PC-9 (cell line): ENCODE measurements around the gene SERPINC1. TPM values are rescaled to one million over a fixed set of nuclear protein-coding genes. Genes with fewer than 3 reads are reported as not detected.
"Not testable (repeated sequence)": the region's sequence is repeated elsewhere in the genome, so short reads cannot be mapped to it uniquely, and the experiment has no call there.

Experiments
- BruUV-seq: library from RNA; stranded (reverse); fragments of 400-500 nt; replicated peaks from 2 replicates; lab custom pipeline; 2021; lab: Mats Ljungman, UMichigan
- CTCF ChIA-PET: fragments of 300-600 bp; sonication (Branson Sonifier 250); formaldehyde crosslinking; loops from one replicate; lab custom pipeline; 2022; ENCODE audit warnings: antibody characterized with exemption; lab: Charles Lee
- POLR2A ChIA-PET: fragments of 300-600 bp; sonication (Branson Sonifier 250); formaldehyde crosslinking; loops from one replicate; lab custom pipeline; 2022; ENCODE audit warnings: antibody characterized with exemption; ENCODE audit not compliant: unreplicated experiment; lab: Charles Lee
- DNase-seq, 2 experiments: peaks; one replicate each; pipeline versions ENCODE4 v3.0.0 to v3.0.0-alpha.2; 2015 to 2022; ENCODE audit warnings: mixed read lengths in 1 of 2
- H2AFZ ChIP-seq: fragments of 200-600 bp; sonication (generic); 2 replicates; pipeline ENCODE4 v1.8.1; 2017; ENCODE audit warnings: antibody characterized with exemption
- H3F3A ChIP-seq: fragments of 200-600 bp; sonication (generic); 2 replicates; pipeline ENCODE4 v1.8.1; 2017; ENCODE audit warnings: antibody characterized with exemption, mild to moderate bottlenecking, low read depth; ENCODE audit not compliant: insufficient read depth
- H3K27ac ChIP-seq: fragments of 200-600 bp; sonication (generic); 2 replicates; pipeline ENCODE4 v1.6.1; 2016; ENCODE audit warnings: mixed run types
- H3K27me3 ChIP-seq: fragments of 200-600 bp; sonication (generic); 2 replicates; pipeline ENCODE4 v1.6.1; 2016; ENCODE audit warnings: low read depth, mixed run types; ENCODE audit not compliant: insufficient read depth
- H3K36me3 ChIP-seq: fragments of 200-600 bp; sonication (generic); 2 replicates; pipeline ENCODE4 v1.6.1; 2016; ENCODE audit warnings: low read depth, mixed run types
- H3K4me1 ChIP-seq: fragments of 200-600 bp; sonication (generic); replicated peaks from 2 replicates; pipeline ENCODE4 v1.6.1; 2016; ENCODE audit warnings: mixed run types; ENCODE audit not compliant: insufficient read depth
- H3K4me2 ChIP-seq: fragments of 200-600 bp; sonication (generic); 2 replicates; pipeline ENCODE4 v1.6.1; 2017; ENCODE audit warnings: mixed run types
- H3K4me3 ChIP-seq: fragments of 200-600 bp; sonication (generic); 2 replicates; pipeline ENCODE4 v1.6.1; 2016; ENCODE audit warnings: mixed run types
- H3K79me2 ChIP-seq: fragments of 200-600 bp; sonication (generic); 2 replicates; pipeline ENCODE4 v1.6.1; 2017; ENCODE audit warnings: low read depth, mixed run types
- H3K9me2 ChIP-seq: fragments of 200-600 bp; sonication (generic); 2 replicates; pipeline ENCODE4 v1.8.1; 2017; ENCODE audit warnings: mild to moderate bottlenecking; ENCODE audit not compliant: insufficient read depth
- H3K9me3 ChIP-seq: fragments of 200-600 bp; sonication (generic); 2 replicates; pipeline ENCODE4 v1.8.1; 2016; ENCODE audit warnings: low read depth; ENCODE audit not compliant: insufficient read depth
- H4K20me1 ChIP-seq: fragments of 200-600 bp; sonication (generic); 2 replicates; pipeline ENCODE4 v1.8.1; 2017; ENCODE audit not compliant: insufficient read depth
- CTCF ChIP-seq: fragments of 200-600 bp; sonication (generic); conservative IDR thresholded peaks from 2 replicates; pipeline ENCODE4 v1.6.1; 2017; ENCODE audit warnings: mixed run types, antibody characterized with exemption, mild to moderate bottlenecking, moderate library complexity
- EZH2 ChIP-seq: fragments of 200-600 bp; sonication (generic); IDR thresholded peaks from 2 replicates; pipeline ENCODE4 v1.8.0; 2017; ENCODE audit warnings: antibody characterized with exemption, low read depth
- intact Hi-C: fragments of 100-400 bp; cut with micrococcal nuclease; formaldehyde crosslinking; loops from one replicate; pipeline ENCODE4 v1.10.0; 2022; ENCODE audit not compliant: unreplicated experiment
- total RNA-seq: library from RNA; stranded (reverse); gene quantifications from 2 replicates; pipeline ENCODE4 v1.2.3, GENCODE V29; 2021

Gene SERPINC1
- total RNA-seq, 1 experiment from 2014 or later: 0.44 TPM

GRCh38 chr1:173946380-173946921 is 29.3 kb upstream of the SERPINC1 start:
- H2AFZ ChIP-seq: no peak overlapping the region
- H3K4me3 ChIP-seq: no peak overlapping the region
- no peak for DNase-seq
- H3K27ac ChIP-seq: no peak overlapping the region
- H3K4me2 ChIP-seq: no peak overlapping the region
- H3K4me1 ChIP-seq: no peaks in the 10 kb centered on the region
- H4K20me1 ChIP-seq: no peaks in the 10 kb centered on the region
- CTCF ChIA-PET: interaction anchor here (1.0 kb wide), 1 partner anchor 1201 kb away, joined by 3 read pairs; no protein-coding TSS in a partner anchor
- POLR2A ChIA-PET: no interaction called here
- H3K27me3 ChIP-seq: no peaks in the 10 kb centered on the region
- no peaks in the 10 kb centered on the region for H3K9me2 ChIP-seq
- intact Hi-C loops: no loop called here
- TF ChIP-seq EZH2: no peak
- TF ChIP-seq CTCF: no peak
- no TSS peak for BruUV-seq
- H3K79me2 ChIP-seq: no peaks in the 10 kb centered on the region
- peaks cover 28% of the 10 kb centered on the region for H3K36me3 ChIP-seq
- H3F3A ChIP-seq: peaks cover 6% of the 10 kb centered on the region; the same call in 1 of the 2 replicates
- no peaks in the 10 kb centered on the region for H3K9me3 ChIP-seq

- Histone ChIP-seq H3K27ac (no peak overlapping the region), H3K9me3 (no peaks in the 10 kb centered on the region), H4K20me1 (no peaks in the 10 kb centered on the region; the same call in 1 of the 2 replicates), H3K27me3 (no peaks in the 10 kb centered on the region), H3K4me2 (no peak overlapping the region), H2AFZ (no peak overlapping the region), H3K4me1 (no peaks in the 10 kb centered on the region), H3K79me2 (no peaks in the 10 kb centered on the region), H3K36me3 (peaks cover 5% of the 10 kb centered on the region; the same call in 1 of the 2 replicates), H3K9me2 (no peaks in the 10 kb centered on the region), H3K4me3 (no peak overlapping the region), H3F3A (peaks cover 11% of the 10 kb centered on the region; the same call in 1 of the 2 replicates)
- no TSS peak for BruUV-seq
- intact Hi-C loops: loop anchor here (10.0 kb wide), 1 partner anchor 1192 kb away; no protein-coding TSS in a partner anchor
- no peak for DNase-seq
- no peak for TF ChIP-seq CTCF
- no peak for TF ChIP-seq EZH2
- ChIA-PET POLR2A (interaction anchor here (0.6 to 0.7 kb wide), 2 partner anchors 17 to 31 kb away, joined by 4 to 5 read pairs; no protein-coding TSS in a partner anchor), CTCF (no interaction called here)
Observed at GRCh38 chr1:173937062-173937461, 19.9 kb upstream of the SERPINC1 start.

- no TSS peak for BruUV-seq
- Histone ChIP-seq H2AFZ (no peak overlapping the region), H3K9me3 (no peaks in the 10 kb centered on the region), H3F3A (peaks cover 11% of the 10 kb centered on the region; the same call in 1 of the 2 replicates), H3K27me3 (no peaks in the 10 kb centered on the region), H3K27ac (no peak overlapping the region), H3K4me3 (no peak overlapping the region), H3K36me3 (no peaks in the 10 kb centered on the region; the same call in 1 of the 2 replicates), H4K20me1 (no peaks in the 10 kb centered on the region; the same call in 1 of the 2 replicates), H3K4me1 (no peaks in the 10 kb centered on the region), H3K79me2 (no peaks in the 10 kb centered on the region), H3K4me2 (no peak overlapping the region), H3K9me2 (no peaks in the 10 kb centered on the region)
- ChIA-PET POLR2A (interaction anchor here (0.5 kb wide), 1 partner anchor 76 kb away, joined by 3 read pairs; no protein-coding TSS in a partner anchor), CTCF (no interaction called here)
- intact Hi-C loops: loop anchor here (10.0 kb wide), 1 partner anchor 1190 kb away; no protein-coding TSS in a partner anchor
- DNase-seq: no peak
- TF ChIP-seq EZH2: no peak
- no peak for TF ChIP-seq CTCF
Observed at GRCh38 chr1:173934440-173934839, 17.3 kb upstream of the SERPINC1 start.

DNA sequence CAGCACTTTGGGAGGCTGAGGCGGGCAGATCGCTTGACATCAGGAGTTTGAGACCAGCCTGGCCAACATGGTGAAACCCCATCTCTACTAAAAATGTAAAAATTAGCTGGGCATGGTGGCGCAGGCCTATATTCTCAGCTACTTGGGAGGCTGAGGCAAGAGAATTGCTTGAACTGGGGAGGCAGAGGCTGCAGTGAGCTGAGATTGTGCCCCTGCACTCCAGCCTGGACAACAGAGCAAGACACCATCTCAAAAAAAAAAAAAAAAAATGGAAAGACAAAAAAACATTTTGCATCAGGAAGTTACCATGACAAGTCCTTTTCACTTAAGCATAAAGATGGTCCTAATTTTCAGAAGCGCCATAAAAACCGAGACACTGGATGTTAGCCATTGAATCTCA is 13.4 kb upstream of the SERPINC1 start:
- H3K27ac ChIP-seq, H3K27me3 ChIP-seq, H3K79me2 ChIP-seq, POLR2A ChIA-PET, H3K4me3 ChIP-seq, DNase-seq, H3K9me3 ChIP-seq, H3K4me2 ChIP-seq, H4K20me1 ChIP-seq, H3K4me1 ChIP-seq, H3K9me2 ChIP-seq, BruUV-seq, H3K36me3 ChIP-seq, H2AFZ ChIP-seq: not testable (repeated sequence)
- CTCF ChIA-PET: interaction anchor here (0.7 kb wide), 1 partner anchor 262 kb away, joined by 10 read pairs; no protein-coding TSS in a partner anchor
- peaks cover 13% of the 10 kb centered on the region; the same call in 1 of the 2 replicates for H3F3A ChIP-seq
- intact Hi-C loops: loop anchor here (10.0 kb wide), 1 partner anchor 1186 kb away; no protein-coding TSS in a partner anchor
